ENCODE measurements around the gene FLYWCH1. TPM values are rescaled to one million over a fixed set of nuclear protein-coding genes. Genes with fewer than 3 reads are reported as not detected.
"Not testable (repeated sequence)": the region's sequence is repeated elsewhere in the genome, so short reads cannot be mapped to it uniquely, and the experiment has no call there.

The FLYWCH1 gene
- total and polyA plus RNA-seq, 4 donors = 3.9 to 12.2 (median 7.8) TPM

- Histone ChIP-seq H3K36me3 (ENCODE audit: control insufficient read depth in 4 of 4, insufficient read depth in 3 of 4, low read depth in 1 of 4, low read length in 3 of 4) (peaks cover 0 to 26% (median 15%) of the 10 kb centered on the region in 4 donors), H3K27ac (ENCODE audit: low read depth in 1 of 2, low read length in 2 of 2) (no peak overlapping the region)
Observed at GRCh38 chr16:2930236-2930635, 18.5 kb downstream of the FLYWCH1 start.

DNA sequence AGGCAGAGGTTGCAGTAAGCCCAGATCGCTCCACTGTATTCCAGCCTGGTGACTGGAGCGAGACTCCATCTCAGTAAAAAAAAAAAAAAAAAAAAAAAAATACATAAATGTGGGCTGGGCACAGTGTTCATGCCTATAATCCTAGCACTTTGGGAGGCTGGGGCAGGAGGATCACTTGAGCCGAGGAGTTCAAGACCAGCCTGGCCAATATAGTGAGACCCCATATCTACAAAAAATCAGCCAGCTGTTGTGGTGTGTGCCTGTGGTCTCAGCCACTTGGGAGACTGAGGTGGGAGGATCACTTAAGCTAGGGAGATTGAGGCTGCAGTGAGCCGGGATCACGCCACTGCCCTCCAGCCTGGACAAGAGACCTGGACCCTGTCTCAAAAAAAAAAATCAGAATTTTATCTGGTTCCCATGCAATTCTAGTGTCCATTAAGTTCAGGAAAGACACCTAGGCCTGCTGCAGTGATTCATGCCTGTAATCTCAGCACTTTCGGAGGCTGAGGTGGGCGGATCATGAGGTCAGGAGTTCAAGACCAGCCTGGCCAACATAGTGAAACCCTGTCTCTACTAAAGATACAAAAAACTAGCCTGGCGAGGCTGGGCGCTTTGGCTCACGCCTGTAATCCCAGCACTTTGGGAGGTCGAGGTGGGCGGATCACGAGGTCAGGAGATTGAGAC, 19.6 kb downstream of the FLYWCH1 start:
- H3K36me3 ChIP-seq (ENCODE audit: control insufficient read depth in 4 of 4, insufficient read depth in 3 of 4, low read depth in 1 of 4, low read length in 3 of 4) = peaks cover 0 to 33% (median 17%) of the 10 kb centered on the region in 4 donors
- not testable (repeated sequence) for H3K9ac ChIP-seq (ENCODE audit: low read depth in 1 of 2, low read length in 2 of 2); H3K27ac ChIP-seq (ENCODE audit: low read depth in 1 of 2, low read length in 2 of 2); H3K27me3 ChIP-seq (ENCODE audit: control insufficient read depth in 4 of 4, insufficient read depth in 4 of 4, low read length in 3 of 4); H3K4me3 ChIP-seq (ENCODE audit: low read depth in 1 of 3, low read length in 3 of 3); H3K4me1 ChIP-seq (ENCODE audit: control insufficient read depth in 4 of 4, insufficient read depth in 4 of 4, low read length in 3 of 4); DNase-seq (ENCODE audit: low spot score); H3K9me3 ChIP-seq (ENCODE audit: control insufficient read depth in 4 of 4, low read length in 3 of 4)
- WGBS = 95% methylated on average over 13 of the region's 13 CpGs

More at GRCh38 chr16:2930236-2930635, 18.5 kb downstream of the FLYWCH1 start:
- Histone ChIP-seq H3K27me3 (ENCODE audit: control insufficient read depth in 4 of 4, insufficient read depth in 4 of 4, low read length in 3 of 4) (no peaks in the 10 kb centered on the region), H3K4me3 (ENCODE audit: low read depth in 1 of 3, low read length in 3 of 3) (no peak overlapping the region), H3K4me1 (ENCODE audit: control insufficient read depth in 4 of 4, insufficient read depth in 4 of 4, low read length in 3 of 4) (peaks cover 2 to 7% (median 5%) of the 10 kb centered on the region in 4 donors), H3K9ac (ENCODE audit: low read depth in 1 of 2, low read length in 2 of 2) (no peak overlapping the region), H3K9me3 (ENCODE audit: control insufficient read depth in 4 of 4, low read length in 3 of 4) (no peaks in the 10 kb centered on the region)
- WGBS = 97% methylated on average over 15 of the region's 15 CpGs
- no peak for DNase-seq (ENCODE audit: low spot score)
- TF ChIP-seq HNF4G (IDR thresholded peaks at IDR 0.05) (no peak), HNF4A (conservative IDR thresholded peaks at IDR 0.05) (no peak), ZBTB33 (IDR thresholded peaks at IDR 0.05) (no peak), NR2F2 (IDR thresholded peaks at IDR 0.05) (no peak), TAF1 (conservative IDR thresholded peaks at IDR 0.05) (no peak), FOXA2 (IDR thresholded peaks at IDR 0.05) (no peak), YY1 (IDR thresholded peaks at IDR 0.05) (no peak), GABPA (IDR thresholded peaks at IDR 0.05 in 1 of 2, conservative IDR thresholded peaks at IDR 0.05 in 1 of 2) (no peak), SP1 (IDR thresholded peaks at IDR 0.05) (no peak), JUND (IDR thresholded peaks at IDR 0.05) (no peak), EGR1 (IDR thresholded peaks at IDR 0.05; ENCODE audit: low read depth in 2 of 2) (no peak), RXRA (IDR thresholded peaks at IDR 0.05) (no peak), RAD21 (IDR thresholded peaks at IDR 0.05) (no peak), FOXA1 (IDR thresholded peaks at IDR 0.05) (no peak), MAX (IDR thresholded peaks at IDR 0.05) (no peak)
- TF ChIP-seq, protein P1, sequence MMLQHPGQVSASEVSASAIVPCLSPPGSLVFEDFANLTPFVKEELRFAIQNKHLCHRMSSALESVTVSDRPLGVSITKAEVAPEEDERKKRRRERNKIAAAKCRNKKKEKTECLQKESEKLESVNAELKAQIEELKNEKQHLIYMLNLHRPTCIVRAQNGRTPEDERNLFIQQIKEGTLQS (IDR thresholded peaks at IDR 0.05) = no peak
- TF ChIP-seq, protein P2, sequence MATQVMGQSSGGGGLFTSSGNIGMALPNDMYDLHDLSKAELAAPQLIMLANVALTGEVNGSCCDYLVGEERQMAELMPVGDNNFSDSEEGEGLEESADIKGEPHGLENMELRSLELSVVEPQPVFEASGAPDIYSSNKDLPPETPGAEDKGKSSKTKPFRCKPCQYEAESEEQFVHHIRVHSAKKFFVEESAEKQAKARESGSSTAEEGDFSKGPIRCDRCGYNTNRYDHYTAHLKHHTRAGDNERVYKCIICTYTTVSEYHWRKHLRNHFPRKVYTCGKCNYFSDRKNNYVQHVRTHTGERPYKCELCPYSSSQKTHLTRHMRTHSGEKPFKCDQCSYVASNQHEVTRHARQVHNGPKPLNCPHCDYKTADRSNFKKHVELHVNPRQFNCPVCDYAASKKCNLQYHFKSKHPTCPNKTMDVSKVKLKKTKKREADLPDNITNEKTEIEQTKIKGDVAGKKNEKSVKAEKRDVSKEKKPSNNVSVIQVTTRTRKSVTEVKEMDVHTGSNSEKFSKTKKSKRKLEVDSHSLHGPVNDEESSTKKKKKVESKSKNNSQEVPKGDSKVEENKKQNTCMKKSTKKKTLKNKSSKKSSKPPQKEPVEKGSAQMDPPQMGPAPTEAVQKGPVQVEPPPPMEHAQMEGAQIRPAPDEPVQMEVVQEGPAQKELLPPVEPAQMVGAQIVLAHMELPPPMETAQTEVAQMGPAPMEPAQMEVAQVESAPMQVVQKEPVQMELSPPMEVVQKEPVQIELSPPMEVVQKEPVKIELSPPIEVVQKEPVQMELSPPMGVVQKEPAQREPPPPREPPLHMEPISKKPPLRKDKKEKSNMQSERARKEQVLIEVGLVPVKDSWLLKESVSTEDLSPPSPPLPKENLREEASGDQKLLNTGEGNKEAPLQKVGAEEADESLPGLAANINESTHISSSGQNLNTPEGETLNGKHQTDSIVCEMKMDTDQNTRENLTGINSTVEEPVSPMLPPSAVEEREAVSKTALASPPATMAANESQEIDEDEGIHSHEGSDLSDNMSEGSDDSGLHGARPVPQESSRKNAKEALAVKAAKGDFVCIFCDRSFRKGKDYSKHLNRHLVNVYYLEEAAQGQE (IDR thresholded peaks at IDR 0.05) = no peak

Measured in liver (tissue), 9 donors.